ENCODE results near the gene ACAD11. TPM values are rescaled to one million over a fixed set of nuclear protein-coding genes. Genes with fewer than 3 reads are reported as not detected.
A peak's percentile ranks its signal among the peaks of the same experiment; 100 is the strongest.

Gene ACAD11
- total and polyA plus RNA-seq, 9 of the 15 experiments (the other 6 are each of a cell fraction or from before 2014, with no cell fraction given), result 1.3 to 8.4 (median 4.0) TPM

- no peaks in the 10 kb centered on the region for H3K36me3 ChIP-seq (ENCODE audit: control insufficient read depth, insufficient read depth, low read length)
- intact Hi-C loops (cut with micrococcal nuclease) (loop anchor here (10.0 kb wide), 1 partner anchor 391 kb away; no protein-coding TSS in a partner anchor), in situ Hi-C loops (cut with MboI) (no loop called here)
- H4K20me1 ChIP-seq (replicated peaks; ENCODE audit: control insufficient read depth, insufficient read depth, low read length), result no peaks in the 10 kb centered on the region
- no peaks in the 10 kb centered on the region for H3K27me3 ChIP-seq (ENCODE audit: control insufficient read depth in 2 of 2, insufficient read depth in 2 of 2, low read length in 2 of 2)
- ChIA-PET CTCF (ENCODE audit: low intra/inter-chr PET ratio) (no interaction called here), POLR2A (no interaction called here)
- DNase-seq (ENCODE audit: extremely low read depth in 1 of 4, low spot score in 3 of 4) (peak in 2 of 4 experiments; percentile 5 to 31), ATAC-seq (no peak; the same call in 2 of the 3 replicates), FAIRE-seq (no peak)
- no peak overlapping the region for H2AFZ ChIP-seq (ENCODE audit: low read depth, low read length)
- no peaks in the 10 kb centered on the region for H3K9me3 ChIP-seq (replicated peaks; ENCODE audit: control insufficient read depth, insufficient read depth, low read depth, low read length)
- H3K27ac ChIP-seq (ENCODE audit: extremely low read depth, low read depth, low read length), result no peak overlapping the region
- no peak overlapping the region for H3K4me3 ChIP-seq
- 4% methylated on average over 2 of the region's 2 CpGs for WGBS (ENCODE audit: insufficient coverage, low coverage, missing lambda C conversion rate)
- no peaks in the 10 kb centered on the region; a peak in 2 of 5 replicates for H3K4me1 ChIP-seq (replicated peaks in 1 of 2; ENCODE audit: control insufficient read depth in 2 of 2, insufficient read depth in 2 of 2, low read length in 2 of 2)
- no peak overlapping the region for H3K4me2 ChIP-seq (ENCODE audit: insufficient read depth, low read length)
- 0 out of 3 replicates have a peak, but pooled peaks cover 1% of the 10 kb centered on the region for H3K79me2 ChIP-seq (ENCODE audit: control insufficient read depth, insufficient read depth, low read length)
- H3K9me1 ChIP-seq (ENCODE audit: control insufficient read depth, insufficient read depth, low read length), result no peaks in the 10 kb centered on the region
- H3K9ac ChIP-seq (ENCODE audit: insufficient read depth in 1 of 2, low read depth in 2 of 2, low read length in 2 of 2), result no peak overlapping the region
- BruUV-seq (replicated peaks), result no TSS peak
- no peak for TF ChIP-seq MEF2A (IDR thresholded peaks at IDR 0.05; ENCODE audit: control insufficient read depth, low read depth, low read length)
- no peak for TF ChIP-seq DNMT1 (IDR thresholded peaks at IDR 0.05)
- TF ChIP-seq ID3 (CRISPR knock-in tag; IDR thresholded peaks at IDR 0.05), result no peak
- peak; percentile 62; the same call in 1 of the 2 replicates for TF ChIP-seq ID3 (tag; IDR thresholded peaks at IDR 0.05)
- no peak for TF ChIP-seq HDAC3 (IDR thresholded peaks at IDR 0.05; ENCODE audit: borderline replicate concordance, partially characterized antibody)
- TF ChIP-seq MAX (CRISPR knock-in tag; IDR thresholded peaks at IDR 0.05), result no peak
- TF ChIP-seq AFF4 (CRISPR knock-in tag; IDR thresholded peaks at IDR 0.05), result no peak
- TF ChIP-seq JUND (IDR thresholded peaks at IDR 0.05; ENCODE audit: borderline replicate concordance, low read depth, low read length), result 0 out of 2 replicates have a peak, but pooled peaks have one; percentile 11
- TF ChIP-seq JUND (tag; IDR thresholded peaks at IDR 0.05; ENCODE audit: borderline replicate concordance, low read depth, low read length), result 0 out of 3 replicates have a peak, but pooled peaks have one; percentile 25
- no peak for TF ChIP-seq CHD2 (IDR thresholded peaks at IDR 0.05; ENCODE audit: low read depth, low read length)
- peak in 1 of 2 experiments; percentile 38; a peak in 1 of 4 replicates for TF ChIP-seq MAZ (CRISPR knock-in tag; conservative IDR thresholded peaks at IDR 0.05 in 1 of 2, IDR thresholded peaks at IDR 0.05 in 1 of 2)
- peak; percentile 55 for TF ChIP-seq CXXC5 (CRISPR knock-in tag; IDR thresholded peaks at IDR 0.05)
- peak; percentile 67 for TF ChIP-seq ARID1B (IDR thresholded peaks at IDR 0.05)
- TF ChIP-seq KDM1A (IDR thresholded peaks at IDR 0.05), result peak; percentile 80 to 81
- no peak for TF ChIP-seq GMEB1 (CRISPR knock-in tag; IDR thresholded peaks at IDR 0.05)
- TF ChIP-seq NFE2L1 (tag; IDR thresholded peaks at IDR 0.05; ENCODE audit: borderline replicate concordance, low read depth), result peak; percentile 14; the same call in 1 of the 2 replicates
These were observed 5.4 kb downstream of the ACAD11 start for GRCh38 chr3:132654190-132654589.
